SIG-M5 (cell line): ENCODE measurements around the gene ORMDL2.
"Not testable (repeated sequence)": the region's sequence is repeated elsewhere in the genome, so short reads cannot be mapped to it uniquely, and the experiment has no call there.

Experiments
- DNase-seq: peaks from one replicate; lab custom pipeline; 2025; lab: John Stamatoyannopoulos, UW

Gene ORMDL2

DNA sequence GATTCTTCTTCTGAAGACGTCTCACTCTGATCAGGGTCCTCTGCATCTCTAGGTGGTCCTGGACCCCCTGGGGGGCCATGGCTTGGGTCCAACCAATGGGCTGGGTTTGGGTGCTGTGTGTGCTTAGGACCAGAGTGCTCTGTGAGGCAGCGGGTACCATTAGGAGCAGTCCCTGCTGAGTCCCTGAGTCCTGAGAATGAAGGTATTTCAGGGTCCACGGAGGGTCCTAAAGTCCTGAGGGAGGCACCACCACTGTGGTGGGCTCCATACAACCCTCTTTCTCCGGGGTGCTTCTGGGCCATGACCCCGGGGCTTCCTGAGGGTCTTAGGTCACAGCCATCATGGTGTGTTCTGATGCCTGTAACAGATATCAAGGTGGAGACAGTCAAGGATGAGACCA is 10.5 kb downstream of the ORMDL2 start:
- no peak for DNase-seq

DNA sequence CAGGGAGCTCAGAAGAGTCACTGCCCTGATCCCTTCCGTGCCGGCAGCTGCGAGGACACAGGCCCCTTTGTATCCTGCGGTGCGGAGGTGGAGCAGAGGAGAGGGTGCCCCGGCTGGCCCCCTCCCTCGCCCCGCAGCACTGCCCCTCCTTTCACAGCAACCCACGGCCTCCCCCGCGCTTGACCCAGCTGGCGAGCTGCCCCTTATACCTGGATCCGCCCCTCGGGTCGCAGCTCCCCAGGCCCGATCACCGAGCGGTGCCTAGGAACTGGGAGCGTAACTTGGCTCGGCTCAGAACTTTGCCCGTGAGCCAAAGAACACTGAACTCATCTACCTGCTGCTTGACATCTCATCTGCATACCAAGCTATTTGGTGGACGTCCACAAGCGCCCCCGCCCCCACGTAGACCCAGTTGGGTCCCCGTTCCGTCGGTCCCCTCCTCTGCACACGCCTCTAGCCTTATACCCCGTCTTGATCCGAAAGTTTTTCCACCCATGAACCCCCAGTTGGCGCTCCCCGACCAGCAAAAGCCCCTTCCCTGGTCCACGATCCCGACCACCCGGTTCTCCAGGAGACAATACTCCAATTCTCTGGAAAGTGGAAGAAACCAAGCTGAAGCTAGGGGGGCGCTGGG is 12.2 kb downstream of the ORMDL2 start:
- no peak for DNase-seq

DNA sequence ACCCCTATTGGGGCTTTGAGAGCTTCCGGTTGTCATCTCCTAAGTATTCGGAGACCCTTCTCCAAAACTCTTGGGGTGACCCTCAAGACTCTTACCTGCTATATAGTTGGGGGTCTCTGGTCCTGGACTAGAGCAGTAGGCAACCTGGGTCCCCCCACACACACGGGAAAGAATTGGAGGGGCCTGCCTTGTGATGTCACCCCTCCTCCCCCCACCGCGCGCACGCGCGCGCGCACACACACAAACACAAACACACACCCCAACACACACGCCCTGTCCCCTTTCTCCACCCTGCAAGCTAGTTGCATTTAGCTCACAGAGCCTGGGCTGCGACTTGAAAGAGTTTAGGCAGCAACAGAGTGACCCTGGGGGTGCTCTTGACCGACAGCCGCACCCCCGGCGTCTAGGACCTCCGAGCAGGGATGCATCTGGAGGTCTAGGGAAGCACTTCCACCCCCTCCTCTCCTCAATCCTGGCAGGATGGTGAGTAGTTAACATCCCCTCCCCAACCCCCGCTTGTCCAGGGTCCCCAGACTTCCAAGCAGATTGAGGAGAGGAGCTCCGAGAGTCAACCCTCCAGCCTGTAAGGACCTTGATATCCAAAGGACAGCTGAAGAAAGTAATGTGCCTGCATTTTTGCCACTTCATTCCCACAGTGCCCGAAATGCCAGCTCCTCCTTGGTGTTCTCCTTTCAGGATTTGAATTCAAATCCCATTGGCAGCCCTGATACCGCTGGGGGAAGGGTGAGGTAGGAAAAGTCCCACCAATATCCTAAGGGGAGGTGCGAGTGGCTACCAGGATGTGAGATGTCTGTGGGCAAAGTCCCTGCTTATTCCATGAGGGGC is 13.0 kb downstream of the ORMDL2 start:
- no peak for DNase-seq

DNA sequence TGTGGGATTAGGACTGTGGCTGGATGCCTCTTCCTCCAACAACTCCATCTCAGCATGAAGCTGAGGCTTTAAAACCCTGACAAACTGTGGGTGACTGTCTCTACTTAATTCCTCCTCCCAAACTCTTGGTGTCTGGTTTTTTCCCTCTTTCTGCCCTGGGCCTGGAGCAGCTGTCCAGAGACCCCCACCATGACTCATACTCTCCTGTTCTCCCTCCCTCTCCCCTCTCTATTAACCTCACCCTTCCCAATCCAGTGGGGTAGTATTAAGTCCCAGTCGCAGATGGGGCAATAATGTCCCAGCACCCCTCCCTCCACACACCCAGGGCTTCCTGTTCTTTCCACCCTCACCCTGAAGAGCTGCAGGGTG is 13.6 kb downstream of the ORMDL2 start:
- DNase-seq = no peak

DNA sequence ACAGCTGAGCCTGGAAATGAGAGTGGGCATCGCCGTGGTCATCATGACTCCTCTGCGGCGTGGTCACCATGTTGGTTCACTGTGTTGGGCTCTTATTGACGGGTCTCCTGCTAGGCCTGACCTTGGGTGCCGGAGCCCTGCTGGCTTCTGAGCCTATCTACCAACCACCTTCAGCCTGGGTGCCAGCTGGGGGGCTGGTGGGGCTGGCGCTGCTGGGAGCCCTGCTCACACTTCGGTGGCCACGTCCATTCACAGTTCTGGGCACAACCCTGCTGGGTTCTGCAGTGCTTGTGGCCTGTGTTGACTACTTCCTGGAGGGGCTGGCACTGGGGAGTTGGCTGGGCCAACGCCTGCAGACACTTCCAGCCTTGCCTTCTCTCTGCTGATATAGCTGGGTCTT is 15.2 kb downstream of the ORMDL2 start:
- DNase-seq = no peak

DNA sequence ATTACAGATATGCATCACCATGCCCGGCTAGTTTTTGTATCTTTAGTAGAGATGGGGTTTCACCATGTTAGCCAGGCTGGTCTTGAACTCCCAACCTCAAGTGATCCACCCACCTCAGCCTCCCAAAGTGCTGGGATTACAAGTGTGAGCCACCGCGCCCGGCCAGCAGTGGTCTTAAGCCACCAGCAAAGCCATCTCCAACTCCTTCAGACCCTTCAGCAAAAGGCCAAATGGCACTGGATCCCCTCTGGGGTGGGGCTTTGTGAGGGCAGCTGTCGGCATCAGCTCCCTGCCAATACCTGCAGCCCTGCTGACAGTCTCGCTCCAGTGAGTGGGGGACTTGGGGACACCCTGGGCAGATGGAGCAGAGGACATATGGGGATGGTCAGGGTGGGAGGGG is 16.6 kb downstream of the ORMDL2 start:
- DNase-seq = not testable (repeated sequence)

DNA sequence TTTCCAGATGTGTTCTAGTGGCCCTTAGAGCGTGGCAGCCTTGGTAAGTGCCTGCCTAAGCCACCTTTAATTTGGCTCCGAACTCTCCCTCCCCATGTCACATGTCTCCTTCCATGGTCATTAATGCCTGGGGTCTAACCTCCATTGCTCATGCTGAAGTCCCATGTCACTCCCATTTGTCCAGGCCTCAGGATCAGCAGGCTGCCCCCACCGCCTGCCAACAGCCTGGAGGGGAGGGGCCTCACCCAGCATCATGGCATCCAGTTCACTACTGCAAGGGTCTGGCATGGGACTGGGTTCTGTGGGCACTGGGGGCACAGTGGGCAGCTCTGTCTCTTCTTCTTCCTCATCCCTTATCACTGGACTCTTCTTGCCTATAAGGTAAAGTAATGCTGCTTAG is 20.5 kb downstream of the ORMDL2 start:
- DNase-seq = no peak

DNA sequence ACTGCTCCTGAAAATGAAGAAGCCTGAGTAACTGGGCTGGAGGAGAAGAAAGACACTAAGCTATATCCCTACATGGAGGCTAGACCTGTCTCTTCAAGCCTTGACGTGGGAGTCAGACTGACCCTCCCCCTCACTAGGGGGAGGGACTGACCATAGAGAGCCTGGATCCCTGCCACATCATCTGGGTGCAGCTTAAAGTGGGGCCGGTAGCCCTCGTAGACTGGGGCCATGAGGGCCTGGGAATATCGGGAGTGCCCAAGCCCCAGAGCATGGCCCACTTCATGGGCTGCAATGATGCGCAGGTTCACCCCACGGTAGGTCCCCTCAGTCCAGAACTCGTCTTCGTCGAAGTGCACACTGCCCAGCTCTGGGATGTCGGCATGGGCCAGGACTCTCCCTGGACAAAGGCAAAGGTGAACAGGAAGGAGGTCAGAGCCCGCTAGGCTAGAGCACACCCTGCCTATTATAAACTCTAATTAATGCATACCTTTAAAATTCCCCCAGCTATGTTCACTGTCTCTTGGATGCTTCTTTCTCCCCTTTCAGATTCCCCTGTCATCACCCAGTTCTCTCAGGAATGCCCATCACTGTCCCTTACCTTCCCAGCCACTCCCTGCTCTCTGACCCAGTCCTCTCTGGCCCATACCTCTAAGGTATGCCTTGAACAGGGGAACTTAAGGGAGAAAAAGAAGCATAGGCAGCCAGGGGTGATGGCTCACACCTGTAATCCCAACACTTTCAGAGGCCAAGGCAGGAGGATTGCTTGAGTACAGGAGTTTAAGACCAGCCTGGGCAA is 21.7 kb downstream of the ORMDL2 start:
- DNase-seq = no peak

DNA sequence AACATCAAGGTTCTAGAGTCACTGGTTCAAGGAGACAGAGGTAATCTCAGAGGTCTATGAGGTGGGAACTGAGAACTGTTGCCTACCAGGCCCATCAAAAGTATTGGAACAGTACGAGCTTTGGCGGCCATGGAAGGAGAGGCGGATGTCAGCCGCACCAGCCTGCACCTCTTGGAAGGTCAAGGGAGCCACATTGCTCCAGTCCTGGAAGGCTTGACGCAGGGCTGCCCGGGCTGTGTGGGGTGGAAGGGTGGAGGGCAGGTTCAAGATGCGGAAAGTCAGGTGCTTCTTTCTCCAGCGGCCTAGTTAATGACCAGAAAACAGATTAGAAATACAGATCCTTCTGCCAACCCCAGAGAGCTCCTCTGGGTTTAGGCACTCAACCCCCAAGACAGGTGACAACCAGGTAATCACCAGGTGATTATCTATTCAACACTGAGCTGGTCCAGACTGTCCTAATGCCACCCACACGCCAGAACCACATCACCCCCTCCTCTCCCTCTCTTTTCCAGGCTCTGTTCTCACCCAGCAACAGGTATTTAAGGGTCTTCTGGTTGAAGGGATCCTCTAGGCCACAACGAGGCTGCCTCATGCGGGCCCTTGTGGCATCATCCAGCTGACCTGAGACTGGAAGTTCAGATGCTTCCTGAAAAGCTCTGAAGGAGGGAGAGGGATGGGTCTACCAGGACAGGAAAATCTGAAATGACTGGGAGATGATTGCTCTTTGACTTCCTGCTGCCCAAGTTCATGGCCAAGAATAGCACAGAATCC is 22.9 kb downstream of the ORMDL2 start:
- DNase-seq = no peak

DNA sequence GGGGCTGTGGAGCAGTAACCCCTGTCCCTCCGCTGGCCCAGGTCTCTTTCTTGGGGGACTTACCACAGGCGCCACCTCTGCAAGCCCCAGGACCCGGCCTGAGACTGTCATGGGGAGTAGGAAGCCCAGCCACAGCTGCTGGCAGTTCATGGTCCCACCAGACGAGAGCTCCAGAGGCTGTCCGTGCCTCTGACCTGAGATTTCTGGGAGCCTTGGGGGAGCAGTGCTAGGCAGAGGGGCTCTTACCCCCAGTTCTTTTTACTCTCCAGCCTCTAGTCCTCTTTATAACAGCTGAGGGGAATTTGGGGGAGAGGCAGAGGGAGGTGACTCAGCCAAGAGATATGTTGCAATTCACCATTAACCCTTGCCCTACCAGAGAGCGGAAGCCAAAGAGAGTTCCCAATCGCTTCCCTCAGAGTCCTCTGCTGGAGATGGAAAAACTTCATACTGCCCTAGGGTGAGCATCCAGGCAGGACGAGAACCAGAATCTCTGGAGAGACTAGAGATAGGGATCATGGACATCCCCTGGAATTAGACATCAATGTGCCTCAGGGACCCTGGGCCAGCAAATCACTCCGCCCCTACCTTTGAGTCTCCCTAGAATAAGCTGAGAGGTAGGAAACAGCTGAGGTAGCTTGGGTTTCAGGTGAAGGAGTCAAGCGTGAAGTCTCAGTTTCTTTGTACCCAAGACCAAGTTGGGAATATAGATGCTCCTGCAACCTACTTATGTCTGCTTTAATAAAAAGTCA is 25.0 kb downstream of the ORMDL2 start, which contains the start of gene MMP19:
MMP19 (minus strand) TSS at position 256 of the 749 bp plus-strand sequence; CDS start at position 150, 106 bp downstream.
- DNase-seq = no peak

DNA sequence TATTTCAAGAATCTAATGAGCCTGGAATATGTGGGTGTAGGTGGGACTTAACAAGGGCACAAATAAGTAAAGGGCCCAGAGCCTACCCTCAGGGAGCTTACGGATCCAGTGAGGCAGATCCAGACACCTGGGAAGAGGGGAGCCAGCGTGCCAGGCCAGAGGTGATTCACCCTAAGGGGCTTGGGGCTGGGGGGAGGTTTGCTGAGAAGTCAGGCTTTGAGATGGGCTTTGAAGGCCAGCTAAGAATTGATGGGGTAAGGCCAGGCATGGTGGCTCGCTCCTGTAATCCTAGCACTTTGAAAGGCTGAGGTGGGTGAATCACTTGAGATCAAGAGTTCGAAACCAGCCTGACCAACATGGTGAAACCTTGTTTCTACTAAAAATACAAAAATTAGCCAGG is 25.6 kb downstream of the ORMDL2 start:
- DNase-seq = no peak

DNA sequence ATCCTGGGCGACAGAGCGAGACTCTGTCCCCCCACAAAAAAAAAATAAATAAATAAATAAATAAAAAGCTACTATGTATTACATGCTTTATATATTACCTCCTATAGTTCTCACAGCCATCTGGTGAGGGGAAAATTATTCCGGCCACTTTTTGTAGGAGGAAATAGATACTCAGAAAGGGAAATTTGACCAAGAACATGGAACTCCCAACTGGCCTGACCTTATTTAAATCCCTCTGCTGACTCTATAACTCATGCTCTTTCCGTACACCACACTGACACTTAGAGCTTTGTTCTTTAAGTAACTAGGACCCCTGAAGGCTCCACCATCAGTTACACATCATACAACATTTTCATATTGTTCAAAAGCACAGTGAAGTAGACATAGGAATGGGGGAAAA is 27.1 kb downstream of the ORMDL2 start:
- no peak for DNase-seq

DNA sequence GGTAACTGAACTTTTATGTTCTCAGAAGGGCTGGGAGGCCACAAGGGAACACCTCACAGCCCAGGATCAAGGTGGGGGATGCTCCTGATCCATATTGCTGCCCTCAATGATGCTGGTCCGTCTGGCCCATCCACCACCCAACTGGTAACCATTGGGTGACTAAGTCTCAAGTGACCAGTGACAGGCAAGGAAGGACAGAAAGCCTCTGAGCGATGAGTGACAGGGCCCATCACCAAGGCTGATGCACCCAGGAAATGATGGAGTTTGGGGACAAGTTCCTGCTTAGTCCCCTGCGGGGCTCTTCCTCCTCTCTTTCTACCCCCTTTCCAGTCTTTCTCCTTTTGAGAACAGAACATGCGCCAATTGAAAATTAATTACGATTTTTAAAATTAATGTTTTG is 27.5 kb downstream of the ORMDL2 start:
- no peak for DNase-seq

DNA sequence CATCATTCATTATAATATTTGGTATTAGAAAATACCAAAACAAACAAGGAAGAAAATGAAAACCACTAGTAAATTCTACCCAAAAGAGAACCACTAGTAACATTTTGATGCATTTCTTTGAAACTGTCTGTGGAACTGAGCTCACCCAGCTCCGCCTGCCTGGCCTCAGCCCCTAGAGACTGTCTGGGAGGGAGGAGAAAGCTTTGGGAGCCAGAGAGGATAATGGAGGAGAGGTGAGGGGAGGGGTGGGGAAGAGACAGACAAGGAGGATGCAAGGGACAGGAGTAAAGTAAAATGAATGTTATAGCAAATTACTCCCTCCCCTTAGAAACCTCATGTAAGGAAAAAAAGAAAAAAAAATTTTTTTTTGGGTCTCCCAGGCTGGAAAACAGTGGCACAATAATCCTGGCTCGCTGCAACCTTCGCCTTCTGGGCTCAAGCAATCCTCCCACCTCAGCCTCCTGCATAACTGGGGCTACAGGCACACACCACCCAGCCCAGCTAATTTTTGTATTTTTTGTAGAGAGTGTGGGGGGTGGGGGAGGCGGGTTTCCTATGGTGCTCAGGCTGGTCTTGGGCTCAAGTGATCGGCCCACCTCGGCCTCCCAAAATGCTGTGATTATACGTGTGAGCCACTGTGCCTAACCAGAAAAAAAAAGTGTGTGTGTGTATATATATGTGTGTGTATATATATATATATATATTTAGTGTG is 28.1 kb downstream of the ORMDL2 start:
- DNase-seq = no peak

DNA sequence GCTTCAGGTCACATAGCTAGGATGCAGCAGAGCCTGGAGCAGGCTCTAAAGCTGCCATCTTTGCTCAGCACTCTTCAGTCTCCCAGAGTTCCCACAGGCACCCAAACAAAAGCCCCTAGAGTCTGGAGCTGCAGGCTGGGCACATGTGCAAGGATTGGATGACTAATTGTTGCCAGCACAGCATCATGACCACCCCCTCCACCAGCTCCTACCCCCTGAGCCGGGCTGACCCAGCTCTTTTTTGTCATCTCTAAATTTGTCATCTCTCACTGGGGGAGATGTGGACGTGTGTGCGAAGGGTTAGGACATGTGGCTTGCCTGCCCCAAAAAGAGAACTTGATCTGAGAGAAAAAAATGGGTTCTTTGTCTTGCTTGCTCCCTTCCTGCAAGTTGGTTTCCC is 29.2 kb downstream of the ORMDL2 start:
- DNase-seq = no peak

DNA sequence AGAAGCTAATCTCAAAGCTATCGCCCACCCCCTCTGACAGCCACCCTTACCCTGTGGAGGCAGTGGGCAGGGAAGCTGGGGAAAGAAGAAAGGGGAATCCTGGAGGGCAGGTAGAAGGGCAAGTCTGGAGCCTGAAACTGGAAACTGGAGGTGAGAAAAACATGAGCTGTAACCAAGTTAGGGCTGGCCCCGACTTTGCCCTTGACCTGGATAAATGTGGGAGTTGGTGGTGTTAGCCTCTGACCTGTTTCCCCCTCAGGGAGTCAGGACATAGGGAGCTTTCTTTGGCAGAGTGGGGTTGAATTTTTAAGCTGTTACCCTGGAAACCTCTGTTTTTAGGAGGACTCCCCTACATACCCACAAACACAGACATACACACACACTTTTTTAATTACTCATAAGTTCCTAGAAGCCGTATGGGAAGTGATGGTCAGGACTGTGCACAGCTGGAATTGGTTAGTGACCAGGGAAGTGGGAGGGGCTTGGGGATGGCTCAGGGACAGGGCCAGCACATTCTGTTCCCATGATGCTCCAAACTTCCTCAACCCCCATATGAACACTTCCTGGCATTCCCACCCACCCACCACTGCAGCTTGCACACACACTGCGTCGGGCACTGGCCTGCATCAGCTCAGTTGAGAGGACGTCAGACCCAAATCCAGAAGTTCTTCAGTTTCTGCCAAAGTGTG is 29.9 kb downstream of the ORMDL2 start:
- DNase-seq = no peak

DNA sequence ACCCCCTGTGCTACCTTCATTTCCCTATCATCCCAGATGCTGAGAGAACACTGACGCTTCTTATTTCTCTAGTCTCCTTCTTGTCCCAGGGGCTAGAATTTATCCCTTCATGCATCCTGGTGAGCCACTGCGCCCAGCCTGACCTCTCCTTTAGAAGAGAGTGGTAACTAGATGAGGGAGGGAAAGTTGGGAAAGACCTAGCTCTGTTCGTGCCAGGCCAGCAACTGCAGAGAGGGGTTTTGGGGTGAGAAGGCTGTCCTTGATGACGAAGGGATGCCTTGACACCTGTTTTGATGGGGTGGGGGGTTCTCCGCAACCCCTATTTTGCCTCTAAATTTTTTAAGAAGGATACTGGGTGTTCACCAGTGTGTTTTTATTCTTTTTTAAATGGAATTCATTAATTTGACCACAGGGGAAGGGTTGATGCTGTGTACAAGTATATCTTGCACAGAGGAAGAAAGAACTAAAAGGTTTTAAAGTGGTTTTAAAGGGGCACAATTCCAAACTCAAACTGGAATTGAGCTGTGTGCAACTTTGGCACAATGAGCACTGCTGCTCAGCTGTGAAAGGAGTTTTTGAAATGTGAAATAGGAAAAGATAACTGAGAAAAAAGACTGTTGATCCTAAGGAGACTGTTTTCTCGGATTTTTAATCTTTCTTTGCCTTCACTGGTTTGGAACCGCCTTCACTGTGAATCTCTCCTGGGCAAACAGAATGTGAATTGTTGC is 31.9 kb downstream of the ORMDL2 start:
- DNase-seq = no peak

DNA sequence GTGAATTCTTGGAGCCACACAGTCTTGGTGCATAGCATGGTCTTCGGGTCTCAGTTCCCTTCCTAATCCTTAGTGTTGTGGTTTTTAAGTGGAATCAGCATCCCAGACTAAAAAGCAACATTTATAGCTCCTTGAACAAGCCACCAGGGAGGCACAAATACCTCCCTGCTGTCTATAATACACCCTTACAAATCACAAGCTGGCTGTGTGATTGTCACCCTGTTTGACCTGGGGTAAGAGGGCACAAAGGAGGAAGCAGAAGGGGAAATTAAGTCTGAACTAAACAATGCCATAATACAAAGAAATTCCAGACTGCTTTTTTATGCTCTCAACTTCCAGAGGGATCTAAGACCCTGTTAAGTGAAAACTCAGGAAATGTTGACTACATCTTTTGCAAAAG is 32.6 kb downstream of the ORMDL2 start:
- DNase-seq = no peak

DNA sequence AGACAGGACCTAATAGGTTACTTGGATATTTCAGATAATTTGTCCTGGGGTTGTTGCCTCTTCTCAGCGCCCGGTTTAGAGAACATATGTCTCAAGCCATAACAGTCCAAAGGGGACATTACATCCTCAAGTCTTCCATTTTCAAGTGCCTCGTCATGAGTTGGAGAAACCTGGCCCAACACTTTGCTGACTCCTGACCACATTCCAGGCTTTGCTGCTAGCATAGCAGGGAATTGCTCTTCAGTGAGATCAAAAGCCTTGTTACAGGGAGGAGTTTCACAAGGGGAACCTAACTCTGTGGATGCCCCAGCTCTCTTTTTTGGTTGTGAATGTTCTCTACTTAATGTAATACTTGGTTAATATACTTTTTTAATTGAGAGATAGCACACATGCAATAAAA is 33.1 kb downstream of the ORMDL2 start:
- no peak for DNase-seq
